GM12865 (cell line): ENCODE data around the gene ALDH1A3.

Experiments
- DNase-seq: peaks from one replicate; pipeline ENCODE4 v3.0.0; 2010; ENCODE audit warnings: low read depth
- H3K4me3 ChIP-seq: 2 replicates; pipeline ENCODE4 v1.5.1; 2011; ENCODE audit warnings: mild to moderate bottlenecking, low read depth, low read length, control low read depth
- CTCF ChIP-seq: IDR thresholded peaks from 2 replicates; pipeline ENCODE4 v1.5.1; 2011; ENCODE audit warnings: low read length, control low read depth, low read depth, inconsistent platforms; ENCODE audit not compliant: insufficient read depth; ENCODE audit errors: missing control alignments

Gene ALDH1A3

GRCh38 chr15:100891307-100892012, 11.8 kb downstream of the ALDH1A3 start:
- TF ChIP-seq CTCF: no peak
- no peak for DNase-seq
- H3K4me3 ChIP-seq: no peak overlapping the region

- DNase-seq: no peak
- no peak overlapping the region for H3K4me3 ChIP-seq
- TF ChIP-seq CTCF: no peak
These were observed 12.4 kb downstream of the ALDH1A3 start for GRCh38 chr15:100892013-100892355.

- no peak for DNase-seq
- TF ChIP-seq CTCF: no peak
- H3K4me3 ChIP-seq: no peak overlapping the region
These were observed 13.8 kb downstream of the ALDH1A3 start for GRCh38 chr15:100893261-100893963.

GRCh38 chr15:100893964-100894295, 14.3 kb downstream of the ALDH1A3 start:
- TF ChIP-seq CTCF: no peak
- no peak overlapping the region for H3K4me3 ChIP-seq
- no peak for DNase-seq

- DNase-seq: no peak
- H3K4me3 ChIP-seq: no peak overlapping the region
- no peak for TF ChIP-seq CTCF
These were observed 16.1 kb downstream of the ALDH1A3 start for GRCh38 chr15:100895721-100896120.

- no peak for DNase-seq
- TF ChIP-seq CTCF: no peak
- H3K4me3 ChIP-seq: no peak overlapping the region
These were observed 17.9 kb downstream of the ALDH1A3 start for GRCh38 chr15:100897221-100898151.
